AG04449 (cell line): ENCODE data around the gene RDH8.

Source experiments
- CTCF ChIA-PET: fragments of 350-600 bp; formaldehyde crosslinking; extraction: SDS; loops from one replicate; lab custom pipeline; 2021; ENCODE audit warnings: antibody characterized with exemption; lab: Yijun Ruan, JAX
- POLR2A ChIA-PET: fragments of 400-600, 350-600 bp; formaldehyde crosslinking; extraction: SDS; loops from one replicate; lab custom pipeline; 2020; ENCODE audit warnings: antibody characterized with exemption, inconsistent platforms; lab: Yijun Ruan, JAX
- DNase-seq: peaks from one replicate; pipeline ENCODE4 v3.0.0-alpha.2; 2010; ENCODE audit warnings: low read depth, low spot score
- H3K4me3 ChIP-seq: 2 replicates; pipeline ENCODE4 v1.5.1; 2011; ENCODE audit warnings: low read depth, mild to moderate bottlenecking, control low read depth, low read length
- CTCF ChIP-seq: IDR thresholded peaks from one replicate; pipeline ENCODE4 v1.5.1; 2011; ENCODE audit warnings: mild to moderate bottlenecking, moderate library complexity, low read length, control low read depth, inconsistent platforms; ENCODE audit not compliant: insufficient read depth; ENCODE audit errors: missing control alignments

RDH8 gene

GRCh38 chr19:9970481-9970880 lies 42.8 kb upstream of the RDH8 start:
- no peak overlapping the region for H3K4me3 ChIP-seq
- no peak for TF ChIP-seq CTCF
- DNase-seq, result no peak
- POLR2A ChIA-PET, result no interaction called here
- CTCF ChIA-PET, result interaction anchor here (1.6 kb wide), 1 partner anchor 30 kb away, joined by 4 read pairs; no protein-coding TSS in a partner anchor

- ChIA-PET POLR2A (no interaction called here), CTCF (interaction anchor here (1.6 kb wide), 1 partner anchor 29 kb away, joined by 4 read pairs; no protein-coding TSS in a partner anchor)
- TF ChIP-seq CTCF, result no peak
- no peak for DNase-seq
- no peak overlapping the region for H3K4me3 ChIP-seq
These were observed 42.0 kb upstream of the RDH8 start for GRCh38 chr19:9971166-9971897.

- CTCF ChIA-PET, result interaction anchor here (0.9 kb wide), 1 partner anchor 28 kb away, joined by 3 read pairs; no protein-coding TSS in a partner anchor
- DNase-seq, result no peak
- no peak overlapping the region for H3K4me3 ChIP-seq
- TF ChIP-seq CTCF, result no peak
- POLR2A ChIA-PET, result no interaction called here
These were observed 41.2 kb upstream of the RDH8 start for GRCh38 chr19:9972103-9972502.

- no peak overlapping the region for H3K4me3 ChIP-seq
- DNase-seq, result no peak
- CTCF ChIA-PET, result interaction anchor here (0.8 to 13.1 kb wide), 2 partner anchors 18 kb away, joined by 3 to 147 read pairs; no protein-coding TSS in a partner anchor
- no peak for TF ChIP-seq CTCF
- POLR2A ChIA-PET, result no interaction called here
These were observed 31.6 kb upstream of the RDH8 start for GRCh38 chr19:9981406-9982260.

GRCh38 chr19:9986787-9987281 lies 26.4 kb upstream of the RDH8 start:
- ChIA-PET CTCF (interaction anchor here (1.3 to 13.1 kb wide), 5 partner anchors 10 to 54 kb away, joined by 3 to 147 read pairs (median 7); no protein-coding TSS in a partner anchor), POLR2A (interaction anchor here (0.5 kb wide), 1 partner anchor 12 kb away, joined by 3 read pairs; no protein-coding TSS in a partner anchor)
- no peak overlapping the region for H3K4me3 ChIP-seq
- TF ChIP-seq CTCF, result no peak
- DNase-seq, result no peak
